Measurements from ENCODE around the gene MMEL1.
"Not testable (repeated sequence)": the region's sequence is repeated elsewhere in the genome, so short reads cannot be mapped to it uniquely, and the experiment has no call there.

The MMEL1 gene

DNA sequence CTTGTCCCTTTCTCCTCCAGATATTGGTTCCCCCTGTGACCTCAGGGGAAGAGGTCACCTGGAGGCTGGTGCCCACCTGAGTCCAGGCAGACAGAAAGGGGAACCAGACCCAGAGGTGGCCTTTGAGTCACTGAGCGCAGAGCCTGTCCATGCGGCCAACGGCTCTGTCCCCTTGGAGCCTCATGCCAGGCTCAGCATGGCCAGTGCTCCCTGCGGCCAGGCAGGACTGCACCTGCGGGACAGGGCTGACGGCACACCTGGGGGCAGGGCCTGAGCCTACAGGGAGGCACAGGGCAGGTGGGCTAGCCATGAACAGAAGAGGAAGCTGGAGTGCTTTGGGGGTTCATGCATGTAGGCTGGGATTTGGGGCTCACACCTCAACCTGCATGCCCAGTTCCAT is 74.0 kb downstream of the MMEL1 start:
- no peak for DNase-seq (ENCODE audit: low read depth, low spot score)

DNA sequence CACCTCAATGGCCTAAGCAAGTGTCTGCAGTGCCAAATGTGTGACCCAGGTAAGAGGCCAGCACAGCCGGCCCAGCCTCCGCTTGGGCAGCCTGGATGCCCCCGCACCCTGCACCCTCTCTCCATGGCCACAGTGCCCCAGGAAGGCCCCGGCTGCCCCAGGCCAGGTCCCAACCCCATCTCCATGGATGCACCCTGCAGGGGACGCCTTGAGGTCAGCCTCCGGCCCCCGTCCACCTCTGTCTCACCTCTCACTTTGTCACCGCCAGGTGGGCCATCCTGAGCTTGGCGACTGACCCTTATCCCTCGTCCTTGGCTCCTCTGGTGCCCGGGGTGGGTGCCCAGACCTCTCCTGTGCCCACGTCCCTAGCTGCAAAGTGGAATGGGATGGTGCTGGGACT is 74.4 kb downstream of the MMEL1 start:
- DNase-seq (ENCODE audit: low read depth, low spot score) = no peak

DNA sequence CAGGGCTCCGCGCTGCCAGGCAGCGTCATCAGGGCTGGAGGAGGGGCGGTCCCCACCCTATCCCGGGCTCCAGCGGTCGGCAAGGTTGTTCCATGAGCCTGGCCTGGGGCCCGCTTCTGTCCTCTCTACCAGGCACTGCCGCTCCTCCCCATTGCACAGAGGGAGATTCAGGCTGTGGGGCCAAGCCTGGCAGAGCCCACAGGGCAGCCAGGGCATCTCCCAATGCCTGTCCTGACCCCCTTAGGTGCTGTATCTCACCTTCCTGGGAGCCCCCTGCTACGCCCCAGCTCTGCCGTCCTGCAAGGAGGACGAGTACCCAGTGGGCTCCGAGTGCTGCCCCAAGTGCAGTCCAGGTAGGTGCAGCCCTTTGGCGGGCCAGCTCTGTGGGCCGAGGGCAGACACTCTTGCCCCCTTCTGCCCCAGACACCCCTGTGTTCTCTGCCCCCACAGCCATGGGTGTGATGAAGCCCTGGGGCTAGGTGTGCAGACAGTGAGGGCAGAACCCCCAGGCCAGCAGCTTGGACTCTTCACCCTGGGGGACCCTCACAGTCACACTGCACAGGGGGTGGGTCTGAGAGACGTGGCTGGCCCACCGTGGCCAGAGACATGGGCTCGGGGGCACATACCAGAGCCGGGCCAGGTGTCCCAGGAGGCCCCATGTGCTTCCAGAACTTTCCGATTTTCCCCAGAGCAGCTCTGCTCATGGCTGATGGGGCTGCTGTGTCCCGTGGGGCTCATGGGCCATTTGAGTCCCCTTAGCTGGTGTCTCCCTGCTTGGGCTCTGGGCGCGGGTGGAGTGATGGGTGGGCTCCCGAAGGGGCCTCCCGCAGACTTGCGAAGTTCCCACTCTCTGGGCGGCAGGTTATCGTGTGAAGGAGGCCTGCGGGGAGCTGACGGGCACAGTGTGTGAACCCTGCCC is 75.1 kb downstream of the MMEL1 start:
- no peak for DNase-seq (ENCODE audit: low read depth, low spot score)

DNA sequence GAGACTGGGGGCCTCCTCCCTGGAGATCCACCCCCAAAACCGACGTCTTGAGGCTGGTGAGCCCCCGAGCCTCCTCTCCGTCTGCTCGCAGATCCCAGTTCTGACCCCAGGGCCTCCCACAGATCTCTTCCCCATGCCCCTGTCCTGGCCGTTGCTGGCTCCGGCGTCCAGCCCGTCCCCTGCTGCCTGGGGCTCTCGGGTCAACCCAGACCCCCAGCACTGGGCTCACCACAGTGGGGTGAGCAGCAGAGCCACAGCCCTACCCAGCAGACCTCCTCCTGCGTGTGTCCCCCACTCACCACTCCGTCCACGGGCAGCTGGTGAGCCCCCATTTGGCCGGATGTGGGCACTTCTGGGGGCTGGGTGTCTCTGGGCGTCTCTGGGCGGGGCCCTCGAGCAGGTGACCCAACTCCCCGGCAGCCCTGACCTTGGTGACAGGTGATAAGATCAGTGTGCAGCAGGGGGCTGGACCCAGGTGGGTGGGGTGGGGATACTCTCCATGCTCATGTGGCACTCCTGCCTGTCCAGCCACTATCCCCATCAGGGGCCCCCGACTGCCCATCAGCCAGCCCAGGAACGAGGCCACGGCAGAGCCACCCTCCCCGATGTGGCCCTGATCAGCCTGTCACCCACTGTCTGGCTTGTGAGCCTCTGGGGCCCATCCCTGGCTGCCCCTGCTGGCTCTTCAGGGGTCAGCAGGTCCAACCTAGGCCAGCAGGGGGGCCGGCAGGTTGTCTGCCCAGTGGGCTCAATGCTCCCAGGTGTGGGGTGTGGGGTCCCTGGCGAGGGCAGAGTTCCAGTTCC is 75.9 kb downstream of the MMEL1 start:
- DNase-seq (ENCODE audit: low read depth, low spot score) = no peak

DNA sequence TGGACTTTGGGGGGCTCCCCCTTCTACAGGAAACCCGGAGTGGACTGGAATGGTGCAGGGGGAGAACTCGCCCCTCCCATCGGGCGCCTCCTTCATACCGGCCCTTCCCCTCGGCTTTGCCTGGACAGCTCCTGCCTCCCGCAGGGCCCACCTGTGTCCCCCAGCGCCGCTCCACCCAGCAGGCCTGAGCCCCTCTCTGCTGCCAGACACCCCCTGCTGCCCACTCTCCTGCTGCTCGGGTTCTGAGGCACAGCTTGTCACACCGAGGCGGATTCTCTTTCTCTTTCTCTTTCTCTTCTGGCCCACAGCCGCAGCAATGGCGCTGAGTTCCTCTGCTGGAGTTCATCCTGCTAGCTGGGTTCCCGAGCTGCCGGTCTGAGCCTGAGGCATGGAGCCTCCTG is 76.5 kb downstream of the MMEL1 start, which contains the start of gene TNFRSF14:
Gene TNFRSF14 (plus strand): TSS at position 95 of the 401 bp plus-strand sequence. CDS start 294 bp downstream, at position 389.
- no peak for DNase-seq (ENCODE audit: low read depth, low spot score)

DNA sequence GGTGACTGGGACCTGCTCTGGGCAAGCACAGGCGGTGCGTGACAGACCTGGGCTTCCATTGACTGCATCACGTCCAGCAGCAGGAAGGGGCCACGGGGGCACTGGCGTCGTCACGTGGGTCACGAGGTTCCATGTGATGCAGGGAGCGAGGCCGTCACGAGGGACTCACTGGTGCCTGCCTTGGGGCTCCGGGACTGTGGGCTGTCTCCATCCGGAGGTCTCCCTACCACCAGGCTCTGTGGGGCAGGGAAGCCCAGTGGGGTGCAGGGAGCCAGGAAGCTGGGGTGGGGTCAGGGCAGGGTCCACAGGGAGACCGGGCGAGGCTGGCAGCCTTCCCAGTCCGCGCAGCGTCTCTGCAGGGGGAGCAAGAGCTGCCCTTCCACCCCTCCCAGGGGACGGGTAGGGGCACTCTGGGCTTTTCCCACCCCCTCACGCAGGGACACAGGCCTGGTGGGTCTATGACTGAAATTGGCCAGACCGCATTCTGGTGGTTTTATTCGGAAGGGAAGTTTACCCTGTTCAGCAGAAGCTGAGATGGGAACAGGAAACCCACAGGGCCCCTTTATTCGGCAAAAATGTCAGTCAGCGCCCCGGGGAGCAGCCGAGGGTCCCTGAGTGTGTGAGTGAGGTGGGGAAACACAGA is 77.1 kb downstream of the MMEL1 start:
- DNase-seq (ENCODE audit: low read depth, low spot score) = no peak

DNA sequence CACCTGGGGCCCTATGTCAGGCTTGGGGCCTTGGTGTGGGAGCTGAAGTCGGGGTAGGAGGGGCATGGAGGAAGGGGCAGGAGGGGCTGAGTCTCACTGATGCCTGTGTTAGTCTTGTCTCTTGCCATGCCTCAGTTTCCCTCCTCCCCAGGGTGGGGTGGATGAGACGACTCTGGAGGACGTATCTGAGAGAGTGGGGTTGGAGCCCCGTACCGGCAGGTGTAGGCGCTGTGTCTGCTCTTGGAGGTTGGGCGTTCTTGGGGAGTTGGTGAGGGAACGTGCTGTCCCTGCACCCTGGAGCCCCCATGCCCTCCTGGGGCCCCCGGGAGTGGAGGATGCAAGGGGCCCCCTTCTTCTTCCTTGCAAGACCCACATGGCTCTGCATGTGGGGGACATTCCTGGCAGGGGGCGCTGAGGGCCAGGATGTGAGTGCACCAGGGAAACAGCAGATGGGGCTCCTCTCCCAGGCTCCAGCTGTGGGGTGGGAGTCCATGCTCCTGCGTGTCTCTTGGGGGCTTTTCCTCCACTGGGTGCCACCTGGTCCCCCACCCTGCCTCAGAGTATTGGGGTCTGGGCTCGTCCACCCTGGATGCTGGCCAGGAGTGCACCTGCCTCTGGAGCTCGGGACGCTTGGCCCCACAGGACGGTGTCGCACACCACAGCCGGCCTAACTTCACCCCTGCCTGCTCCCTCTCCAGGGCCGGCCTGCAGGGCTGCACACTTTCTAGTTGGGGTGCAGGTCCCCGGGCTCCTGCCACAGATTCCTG is 78.0 kb downstream of the MMEL1 start:
- DNase-seq (ENCODE audit: low read depth, low spot score) = no peak

DNA sequence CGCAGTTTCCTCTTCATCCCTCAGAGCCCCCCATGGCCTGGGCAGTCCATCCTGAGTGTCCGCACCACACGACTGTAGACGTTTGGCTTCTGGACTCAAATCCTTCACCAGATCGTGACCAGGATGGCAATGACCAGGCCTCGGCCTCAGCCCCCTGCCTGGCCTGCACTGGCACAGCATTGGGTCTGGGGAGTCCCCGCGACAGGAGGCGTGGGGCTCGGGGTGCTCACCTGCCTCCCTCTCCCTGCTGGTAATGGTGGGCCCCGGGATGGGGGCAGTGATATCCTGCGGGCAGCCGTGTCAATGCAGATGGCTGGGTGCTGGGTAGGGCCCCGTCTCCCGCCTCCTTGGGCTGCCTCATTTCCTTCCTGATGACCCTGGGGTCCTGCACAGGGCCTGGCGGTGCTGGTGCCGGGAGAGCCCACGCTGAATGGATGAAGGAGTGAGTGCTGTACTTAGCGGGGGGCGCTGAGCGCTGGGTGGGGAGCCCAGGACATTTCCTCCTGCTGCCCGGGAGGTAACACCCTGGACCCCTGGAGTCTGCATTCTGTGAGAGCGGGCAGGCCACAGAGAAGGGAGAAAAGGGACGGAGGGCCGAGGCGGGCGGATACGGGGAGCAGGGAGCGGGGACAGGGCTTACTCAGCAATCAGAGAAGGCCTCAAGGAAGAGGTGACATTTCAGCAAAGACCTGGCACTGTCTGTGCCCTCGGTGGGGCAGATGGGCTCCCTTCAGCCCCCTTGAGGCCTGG is 78.8 kb downstream of the MMEL1 start:
- no peak for DNase-seq (ENCODE audit: low read depth, low spot score)

DNA sequence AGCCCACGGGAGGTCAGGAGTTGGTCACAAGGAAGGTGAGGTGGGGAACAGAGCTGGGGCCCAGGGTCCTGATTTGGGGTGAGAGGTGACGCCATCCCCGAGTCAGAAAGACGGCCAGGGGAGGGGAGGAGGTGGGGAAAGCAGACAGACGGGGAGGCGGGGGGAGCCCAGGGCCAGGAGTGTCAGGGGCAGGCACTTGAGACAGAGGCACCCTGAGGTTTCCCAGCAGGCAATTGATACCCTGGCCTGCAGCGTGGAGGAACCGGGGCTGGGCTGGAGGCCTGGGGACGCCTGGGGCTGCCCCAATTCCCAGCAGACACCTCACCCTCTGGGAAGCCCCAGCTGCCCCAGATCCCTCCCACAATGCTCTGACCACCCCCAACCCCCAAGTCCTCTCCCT is 79.7 kb downstream of the MMEL1 start:
- not testable (repeated sequence) for DNase-seq (ENCODE audit: low read depth, low spot score)

DNA sequence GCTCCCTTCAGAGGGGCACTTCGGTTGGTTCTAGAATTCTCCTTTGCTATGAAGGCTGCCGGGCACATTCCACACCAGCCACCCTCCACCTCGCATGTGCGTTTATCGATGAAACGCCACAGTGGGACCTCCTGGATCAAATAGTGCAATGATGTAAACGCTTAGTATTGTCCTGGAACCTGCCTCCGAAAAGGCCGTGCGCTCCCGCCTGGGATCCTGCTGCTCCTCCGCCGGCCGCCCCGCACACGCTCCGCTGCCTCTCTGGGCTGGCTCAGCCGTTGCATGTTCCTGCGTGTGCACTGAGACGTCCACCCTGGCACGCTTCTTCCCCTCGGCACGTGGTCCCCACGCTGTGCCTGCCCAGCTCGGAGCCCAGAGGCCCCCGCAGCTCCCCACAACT is 80.6 kb downstream of the MMEL1 start:
- DNase-seq (ENCODE audit: low read depth, low spot score) = no peak

DNA sequence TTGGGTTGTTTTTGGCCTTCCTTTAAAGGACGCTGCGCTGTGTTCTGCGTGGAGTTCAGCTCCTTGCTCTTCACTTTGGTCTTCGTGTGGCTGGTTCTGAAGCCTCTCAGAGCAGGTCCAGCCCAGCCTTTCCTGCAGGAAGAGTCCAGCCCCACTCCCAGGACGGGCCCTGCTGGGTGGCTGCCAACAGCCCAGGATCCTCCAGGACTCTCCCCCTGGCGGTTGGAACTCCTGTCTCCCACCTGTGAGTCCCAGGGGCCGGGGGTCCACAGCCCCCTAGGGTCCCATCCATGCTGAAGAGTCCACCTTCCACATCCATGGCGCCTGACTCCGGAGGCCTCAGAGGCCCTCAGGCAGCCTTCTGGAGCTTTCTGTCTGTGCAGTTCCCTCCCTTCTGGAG is 81.3 kb downstream of the MMEL1 start:
- not testable (repeated sequence) for DNase-seq (ENCODE audit: low read depth, low spot score)

DNA sequence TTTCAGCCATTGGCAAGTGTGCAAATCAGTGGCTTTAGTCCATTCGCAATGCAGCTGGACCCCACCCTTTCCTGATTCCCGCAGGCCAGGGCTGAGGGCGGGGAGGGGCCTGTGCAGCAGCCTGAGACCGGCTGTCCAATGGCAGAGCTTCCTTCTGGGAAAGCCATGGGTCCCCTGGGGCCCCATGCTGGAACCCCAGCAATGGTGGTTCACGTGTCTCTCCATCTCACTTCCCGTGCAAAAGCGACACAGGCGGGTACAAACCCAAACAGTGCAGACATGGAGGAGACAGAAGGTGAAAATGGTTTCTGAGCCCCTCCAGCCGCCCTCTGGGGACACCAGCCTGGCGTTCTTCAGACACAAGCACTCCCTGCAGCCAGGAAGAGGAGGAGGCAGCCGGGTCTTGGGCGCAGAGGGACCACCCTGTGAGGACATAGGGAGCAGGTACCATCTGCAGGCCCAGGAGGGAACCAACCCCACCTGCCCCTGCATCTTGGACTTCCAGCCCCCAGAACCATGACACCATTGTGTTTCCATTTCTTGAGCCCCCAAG is 82.4 kb downstream of the MMEL1 start:
- DNase-seq (ENCODE audit: low read depth, low spot score) = not testable (repeated sequence)

DNA sequence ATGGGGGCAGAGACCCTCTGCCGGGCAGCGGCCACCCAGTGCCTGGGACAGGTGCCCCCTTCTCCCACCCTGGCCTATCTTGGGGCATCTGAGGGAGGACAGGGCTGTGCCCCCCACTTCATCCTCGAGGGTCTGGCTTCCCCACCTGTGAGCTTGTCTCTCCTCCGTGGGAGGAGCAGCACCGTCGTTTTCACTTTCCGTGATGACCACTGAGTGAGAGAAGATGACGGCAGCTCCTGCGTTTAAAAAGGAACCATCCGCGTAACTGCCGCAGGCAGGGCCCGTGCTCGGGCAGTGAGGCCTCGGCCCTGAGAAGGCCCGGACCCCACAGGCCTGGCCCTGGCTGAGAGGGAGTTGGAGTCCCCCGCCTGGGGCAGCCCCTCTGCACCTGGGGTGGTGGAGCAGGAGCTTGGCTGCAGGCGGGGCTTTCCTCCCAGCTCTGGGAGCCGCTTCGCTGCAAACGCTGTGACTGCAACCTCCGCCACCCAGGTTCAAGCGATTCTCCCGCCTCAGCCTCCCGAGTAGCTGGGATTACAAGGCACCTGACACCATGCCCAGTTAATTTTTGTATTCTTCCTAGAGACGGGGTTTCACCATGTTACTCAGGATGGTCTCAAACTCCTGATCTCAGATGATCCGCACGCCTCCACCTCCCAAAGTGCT is 83.3 kb downstream of the MMEL1 start:
- not testable (repeated sequence) for DNase-seq (ENCODE audit: low read depth, low spot score)

DNA sequence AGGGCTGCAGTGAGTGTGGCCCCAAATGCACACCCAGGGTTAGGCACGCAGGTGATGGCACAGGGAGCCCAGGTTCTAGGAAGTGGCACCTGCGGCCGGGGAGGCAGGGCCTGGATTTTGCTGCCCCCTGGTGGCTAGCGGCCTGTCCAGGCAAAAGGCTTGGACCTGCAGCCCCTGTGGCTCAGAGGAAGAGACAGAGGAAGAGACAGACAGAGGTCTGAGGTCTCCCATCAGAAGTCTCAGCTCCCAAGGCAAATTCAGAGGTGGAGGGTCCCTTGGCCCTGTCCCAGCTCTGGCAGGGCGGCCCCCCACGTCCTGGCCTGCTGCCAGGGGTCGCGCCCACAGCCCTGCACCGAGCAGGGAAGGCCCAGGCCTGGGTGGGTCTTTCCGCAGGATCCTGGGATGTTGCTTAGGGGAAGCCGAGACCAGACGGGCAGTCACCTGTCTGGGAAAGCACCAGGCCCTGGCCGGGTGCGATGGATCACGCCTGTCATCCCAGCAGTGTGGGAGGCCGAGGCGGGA is 84.7 kb downstream of the MMEL1 start:
- DNase-seq (ENCODE audit: low read depth, low spot score) = no peak

DNA sequence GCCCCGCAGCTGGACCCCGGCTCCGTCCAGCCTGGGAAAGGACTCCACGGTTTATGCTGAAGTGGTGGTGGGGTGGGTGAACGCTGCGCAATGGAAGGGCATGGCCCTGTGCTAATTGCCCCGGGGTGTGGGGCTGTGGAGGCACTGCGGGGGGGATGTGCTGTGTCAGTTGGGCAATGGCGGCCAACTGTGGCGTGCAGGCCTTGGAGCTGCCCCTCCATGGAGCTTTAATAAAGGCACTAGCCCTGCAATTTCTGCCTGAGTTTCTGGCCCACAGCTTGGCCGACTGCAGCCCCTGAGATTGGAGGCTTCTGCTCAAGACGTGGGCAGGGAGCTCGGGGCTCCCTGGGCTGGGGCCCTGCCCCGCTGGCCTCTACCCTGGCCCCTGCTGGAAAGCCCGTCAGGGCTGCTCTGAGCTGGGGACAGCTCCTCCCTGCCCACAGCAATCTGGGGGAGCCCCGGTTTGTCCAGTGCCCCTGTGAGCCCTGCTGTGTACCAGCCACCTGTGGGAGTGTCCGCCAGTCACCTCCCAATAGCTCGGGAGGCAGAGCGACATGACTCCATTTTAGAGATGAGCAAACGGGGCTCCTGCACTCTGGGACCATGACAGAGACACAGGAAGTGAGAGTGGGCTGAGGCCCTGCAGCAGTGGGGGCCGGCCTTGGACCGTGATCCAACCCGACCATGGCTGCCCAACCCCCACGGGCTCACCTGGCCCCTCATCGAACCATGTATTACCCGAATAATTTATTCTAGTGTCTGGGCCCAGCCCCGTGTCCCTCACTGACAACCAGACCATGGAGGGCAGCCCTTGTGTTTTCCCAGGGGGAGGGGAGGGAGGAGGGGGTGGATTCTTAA is 85.4 kb downstream of the MMEL1 start:
- no peak for DNase-seq (ENCODE audit: low read depth, low spot score)

DNA sequence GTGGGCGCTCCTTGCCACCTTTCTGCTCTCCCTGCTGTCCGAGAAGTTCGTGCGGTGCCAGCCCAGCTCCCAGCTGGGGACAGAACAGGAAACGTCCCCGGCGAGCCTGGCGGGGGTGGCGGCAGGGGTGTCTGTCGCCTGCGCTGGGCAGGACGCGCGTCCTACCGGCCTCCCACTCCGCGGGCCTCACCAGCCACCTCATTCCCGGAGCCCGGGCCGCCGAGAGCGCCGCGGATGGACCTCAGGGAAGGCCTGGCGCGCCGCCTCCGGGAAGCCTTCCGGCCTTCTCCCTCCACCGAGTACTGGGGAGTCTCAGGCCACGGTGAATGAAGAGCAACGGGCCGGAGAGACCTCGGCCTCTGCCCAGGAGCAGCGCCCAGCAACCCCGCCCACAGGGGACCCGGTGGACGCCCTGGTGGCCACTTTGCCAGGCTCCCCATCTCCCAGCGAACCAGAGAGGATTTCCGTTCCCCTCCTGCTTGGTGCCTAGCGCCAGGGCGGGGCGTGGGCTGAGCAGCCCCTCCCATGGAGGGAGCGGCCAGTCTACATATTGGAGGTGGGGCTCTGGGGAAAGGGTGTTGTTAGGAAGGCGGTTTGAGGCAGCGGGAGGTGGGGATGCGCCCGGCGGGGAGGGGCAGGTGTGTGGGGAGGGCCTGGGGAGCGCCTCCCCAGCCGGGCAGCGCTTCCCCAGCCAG is 86.2 kb downstream of the MMEL1 start:
- no peak for DNase-seq (ENCODE audit: low read depth, low spot score)

DNA sequence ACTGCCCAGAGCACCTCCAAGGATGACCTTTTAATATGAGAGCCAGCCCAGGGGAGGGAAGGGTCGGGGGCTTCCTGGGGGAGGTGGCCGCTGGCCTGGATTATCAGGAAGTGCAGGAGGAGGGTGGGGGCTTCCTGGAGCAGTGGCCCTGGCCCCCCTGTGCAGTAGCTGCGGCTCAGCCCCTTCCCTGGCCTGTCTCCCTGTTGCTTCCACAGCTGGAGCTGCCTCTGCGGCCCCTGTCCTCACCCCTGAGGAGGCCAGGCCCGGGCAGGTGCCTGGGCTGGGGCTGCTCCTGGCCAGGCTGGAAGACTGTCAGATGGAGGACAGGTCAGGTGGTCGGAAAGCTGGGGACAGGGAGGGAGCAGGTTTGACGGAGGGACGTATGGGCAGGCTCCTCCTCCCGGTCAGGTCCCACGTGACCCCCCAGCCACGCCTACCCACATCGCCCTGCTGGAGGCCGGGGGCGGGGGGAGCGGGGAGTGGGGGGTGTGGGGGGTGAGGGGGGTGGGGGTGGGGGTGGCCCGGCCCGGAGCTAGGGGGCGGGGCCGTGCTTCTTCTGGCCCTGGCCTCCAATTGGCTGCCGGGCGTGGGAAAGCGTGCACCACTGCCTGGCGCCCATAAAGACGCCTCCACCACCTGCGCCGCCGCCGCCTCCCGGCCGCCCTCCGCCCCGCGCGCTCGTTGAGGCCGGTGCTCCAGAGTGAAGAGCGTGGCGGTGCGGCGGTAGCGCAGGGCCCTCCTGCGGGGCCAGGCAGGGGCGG is 86.9 kb downstream of the MMEL1 start:
- DNase-seq (ENCODE audit: low read depth, low spot score) = no peak
